H1 (cell line): Measurements from ENCODE around the gene ZNF846. TPM values are rescaled to one million over a fixed set of nuclear protein-coding genes. Genes with fewer than 3 reads are reported as not detected.

ENCODE experiments used
- CHD1 ChIP-seq: IDR thresholded peaks from 2 replicates; pipeline ENCODE4 v1.6.1; 2012; ENCODE audit warnings: low read depth, low read length, improper control_type of control experiment
- JUND ChIP-seq: IDR thresholded peaks from 2 replicates; pipeline ENCODE4 v1.6.1; 2011; ENCODE audit warnings: mild to moderate bottlenecking, improper control_type of control experiment, low read length
- POU5F1 ChIP-seq: IDR thresholded peaks from 2 replicates; pipeline ENCODE4 v1.6.1; 2011; ENCODE audit warnings: low read depth, mild to moderate bottlenecking, low read length, moderate library complexity
- RNF2 ChIP-seq: fragments of 200-900, 300-1000 bp; sonication (generic); IDR thresholded peaks from 2 replicates; pipeline ENCODE4 v1.7.1; 2016; ENCODE audit warnings: borderline replicate concordance, low read depth, mild to moderate bottlenecking, antibody characterized with exemption, low read length; ENCODE audit not compliant: poor library complexity, severe bottlenecking; ENCODE audit errors: missing control alignments
- TAF1 ChIP-seq: IDR thresholded peaks from 2 replicates; pipeline ENCODE4 v1.6.1; 2011; ENCODE audit warnings: mild to moderate bottlenecking, low read depth, low read length
- TBP ChIP-seq: IDR thresholded peaks from 2 replicates; pipeline ENCODE4 v1.6.1; 2011; ENCODE audit warnings: low read depth, low read length, improper control_type of control experiment
- polyA plus RNA-seq, 7 experiments: library from polyadenylated mRNA; depleted of rRNA in 3 of 7; stranded (reverse) in 5 of 7; unstranded in 2 of 7; fragments of >200 nt in 5 of 7; fragments of 200-250 nt in 2 of 7; gene quantifications; 1 replicate in 5 of 7; 2 replicates in 1 of 7; 4 replicates in 1 of 7; pipeline versions ENCODE4 v1.2.1 to v1.2.3, GENCODE V29; 2011 to 2013; ENCODE audit warnings: missing spikeins in 2 of 7, mixed read lengths in 2 of 7
- total RNA-seq: library from RNA; stranded (reverse); fragmentation: NEBNext Ultra II Directional; extraction: Animal tissue kit (Norgen Biotek cat#: 25700); gene quantifications from 2 replicates; pipeline ENCODE4 v1.2.1, GENCODE V29; 2021

The ZNF846 gene
- total and polyA plus RNA-seq, 2 of the 8 experiments (the other 6 are each of a cell fraction or from before 2014, with no cell fraction given): 4.5 to 9.0 TPM

GRCh38 chr19:9721861-9722260 lies 46.7 kb downstream of the ZNF846 start (continued):
- no peak for TF ChIP-seq TAF1
- no peak for TF ChIP-seq POU5F1
- no peak for TF ChIP-seq CHD1
- no peak for TF ChIP-seq JUND
- no peak for TF ChIP-seq RNF2
- no peak for TF ChIP-seq TBP
